Endothelial cell of umbilical vein (primary cell): ENCODE results near the gene USP19. TPM values are rescaled to one million over a fixed set of nuclear protein-coding genes. Genes with fewer than 3 reads are reported as not detected.

Experiments
- BruUV-seq: library from RNA; stranded (reverse); fragments of 400-500 nt; replicated peaks from 2 replicates; lab custom pipeline; 2021; lab: Mats Ljungman, UMichigan
- CTCF ChIA-PET: fragments of 300-600, 350-600 bp; sonication (Branson Sonifier 250); formaldehyde crosslinking; loops from one replicate; lab custom pipeline; 2021; ENCODE audit warnings: antibody characterized with exemption, inconsistent platforms; lab: Charles Lee
- POLR2A ChIA-PET: fragments of 300-600, 350-600 bp; sonication (Branson Sonifier 250); formaldehyde crosslinking; loops from one replicate; lab custom pipeline; 2021; ENCODE audit warnings: antibody characterized with exemption, inconsistent platforms; lab: Charles Lee
- DNase-seq: peaks from one replicate; pipeline ENCODE4 v3.0.0-alpha.2; 2011; ENCODE audit warnings: low read depth, low spot score
- FAIRE-seq: peaks from 2 replicates; lab custom pipeline; 2011; peaks lifted over from hg19 to GRCh38; lab: Jason Lieb, UNC
- H2AFZ ChIP-seq: 2 replicates; pipeline ENCODE4 v1.6.0; 2012; ENCODE audit warnings: low read depth, low read length, control low read depth, inconsistent platforms
- H3K27ac ChIP-seq: 2 replicates; pipeline ENCODE4 v1.5.1; 2011; ENCODE audit warnings: low read depth, mild to moderate bottlenecking, control low read depth, low read length, moderate library complexity; ENCODE audit not compliant: insufficient read depth
- H3K27me3 ChIP-seq, 2 experiments: 2 replicates each; pipeline versions ENCODE4 v1.6.0 to v1.6.1; 2011; ENCODE audit warnings: low read length in 2 of 2, mixed read lengths in 1 of 2; ENCODE audit not compliant: control insufficient read depth in 2 of 2, insufficient read depth in 2 of 2
- H3K36me3 ChIP-seq, 2 experiments: 2 replicates in 1 of 2; 3 replicates in 1 of 2; pipeline ENCODE4 v1.5.1; 2011; ENCODE audit warnings: low read length in 2 of 2, mild to moderate bottlenecking in 1 of 2, moderate library complexity in 1 of 2; ENCODE audit not compliant: control insufficient read depth in 2 of 2, insufficient read depth in 2 of 2; ENCODE audit errors: extremely low read depth in 1 of 2
- H3K4me1 ChIP-seq: 3 replicates; pipeline ENCODE4 v1.5.1; 2011; ENCODE audit warnings: mild to moderate bottlenecking, low read length; ENCODE audit not compliant: control insufficient read depth, insufficient read depth; ENCODE audit errors: extremely low read depth
- H3K4me2 ChIP-seq: 2 replicates; pipeline ENCODE4 v1.6.1; 2011; ENCODE audit warnings: low read length, control low read depth, mixed read lengths; ENCODE audit not compliant: insufficient read depth
- H3K4me3 ChIP-seq, 3 experiments: fragments of 200-600 bp in 1 of 3; sonication (generic), shearing (Covaris generic) in 1 of 3; replicated peaks in 1 of 3; 2 replicates each; pipeline ENCODE4 v1.5.1; 2011 to 2016; ENCODE audit warnings: control low read depth in 3 of 3, low read length in 3 of 3, mild to moderate bottlenecking in 2 of 3, inconsistent platforms in 1 of 3, low read depth in 1 of 3, moderate library complexity in 1 of 3; ENCODE audit not compliant: insufficient read depth in 1 of 3
- H3K79me2 ChIP-seq: 2 replicates; pipeline ENCODE4 v1.6.0; 2012; ENCODE audit warnings: low read length, inconsistent platforms; ENCODE audit not compliant: control insufficient read depth, insufficient read depth
- H3K9ac ChIP-seq: replicated peaks from 2 replicates; pipeline ENCODE3; 2011; ENCODE audit warnings: low read length, control low read depth; ENCODE audit not compliant: insufficient read depth; ENCODE audit errors: extremely low read depth
- H3K9me1 ChIP-seq: replicated peaks from 3 replicates; pipeline ENCODE4 v1.6.0; 2011; ENCODE audit warnings: mild to moderate bottlenecking, low read length; ENCODE audit not compliant: control insufficient read depth, insufficient read depth; ENCODE audit errors: extremely low read depth
- H3K9me3 ChIP-seq: replicated peaks from 2 replicates; pipeline ENCODE4 v1.5.1; 2012; ENCODE audit warnings: low read length, inconsistent platforms; ENCODE audit not compliant: control insufficient read depth, insufficient read depth
- H4K20me1 ChIP-seq: replicated peaks from 2 replicates; pipeline ENCODE3; 2011; ENCODE audit warnings: mild to moderate bottlenecking, low read length; ENCODE audit not compliant: control insufficient read depth, insufficient read depth; ENCODE audit errors: extremely low read depth
- FOS ChIP-seq: IDR thresholded peaks from 2 replicates; pipeline ENCODE4 v1.6.1; 2011; ENCODE audit warnings: mild to moderate bottlenecking, low read length, moderate library complexity, borderline replicate concordance; ENCODE audit not compliant: insufficient read depth
- GATA2 ChIP-seq: IDR thresholded peaks from 2 replicates; pipeline ENCODE4 v1.7.0; 2011; ENCODE audit warnings: low read depth, mild to moderate bottlenecking, moderate library complexity, mixed read lengths, low read length; ENCODE audit not compliant: insufficient read length, insufficient read depth
- JUN ChIP-seq: IDR thresholded peaks from 2 replicates; pipeline ENCODE4 v1.6.1; 2011; ENCODE audit warnings: borderline replicate concordance, low read depth; ENCODE audit not compliant: insufficient read length, insufficient read depth
- MYC ChIP-seq: IDR thresholded peaks from one replicate; pipeline ENCODE4 v1.6.1; 2011; ENCODE audit warnings: mild to moderate bottlenecking, low read depth, low read length
- POLR2A ChIP-seq: IDR thresholded peaks from 2 replicates; pipeline ENCODE4 v1.6.1; 2012; ENCODE audit warnings: low read depth, mild to moderate bottlenecking, control low read depth, low read length
- dilution Hi-C: fragments of 300-500 bp; cut with MboI; formaldehyde crosslinking; loops from one replicate; pipeline ENCODE4 v1.15.0; 2019; ENCODE audit warnings: low sequenced_read_pairs; ENCODE audit not compliant: extremely low pct_ligation_motif_present
- intact Hi-C: fragments of 100-400 bp; cut with micrococcal nuclease; formaldehyde crosslinking; loops from one replicate; pipeline ENCODE4 v1.10.0; 2022
- polyA plus RNA-seq, 4 experiments: library from polyadenylated mRNA; depleted of rRNA in 3 of 4; stranded (reverse) in 3 of 4; unstranded in 1 of 4; fragments of >200 nt; gene quantifications; 2 replicates each; pipeline versions ENCODE4 v1.2.1 to v1.2.3, GENCODE V29; 2011 to 2012; ENCODE audit warnings: missing spikeins in 1 of 4
- total RNA-seq: library from RNA; stranded (reverse); gene quantifications from 2 replicates; pipeline ENCODE4 v1.2.3, GENCODE V29; 2021
- TF ChIP-seq, protein P1 (sequence below): IDR thresholded peaks from 2 replicates; pipeline ENCODE4 v1.6.1; 2011; ENCODE audit not compliant: insufficient read depth, insufficient read length
- TF ChIP-seq, protein P2 (sequence below), 2 donors: IDR thresholded peaks; 1 replicate in 1 of 2; 2 replicates in 1 of 2; pipeline ENCODE4 v1.5.1; 2011; ENCODE audit warnings: low read length in 2 of 2, mild to moderate bottlenecking in 2 of 2, moderate library complexity in 2 of 2, control low read depth in 1 of 2, inconsistent platforms in 1 of 2, low read depth in 1 of 2; ENCODE audit not compliant: insufficient read depth in 1 of 2; ENCODE audit errors: extremely low read depth in 1 of 2

USP19 gene
- total and polyA plus RNA-seq, 2 donors (not counting 3 experiments of a cell fraction or from before 2014, with no cell fraction given), result 31.3 to 39.1 TPM

DNA sequence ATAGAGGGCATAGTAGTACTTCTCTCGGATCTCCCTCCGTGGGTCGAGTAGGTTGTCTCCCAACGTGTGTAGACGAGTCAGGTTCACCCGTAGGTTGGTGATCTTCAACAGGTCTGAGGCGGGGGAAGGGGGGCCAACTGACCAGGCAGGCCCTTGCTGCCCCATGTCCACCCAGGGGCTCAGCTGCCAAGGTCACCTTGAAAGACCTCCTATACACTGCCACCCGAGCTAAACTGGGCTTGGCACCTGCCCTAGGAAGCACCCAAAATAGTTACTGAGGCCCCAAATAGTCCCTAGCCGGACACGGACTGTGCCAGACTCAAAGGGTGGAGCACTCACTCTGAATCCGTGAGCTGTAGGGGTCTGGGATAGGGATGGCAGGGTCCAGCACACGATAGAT lies 10.4 kb upstream of the USP19 start:
- H3K9me3 ChIP-seq, result no peaks in the 10 kb centered on the region
- no peak overlapping the region for H3K4me3 ChIP-seq
- H3K27ac ChIP-seq, result no peak overlapping the region
- peaks cover 25% of the 10 kb centered on the region for H3K79me2 ChIP-seq
- H2AFZ ChIP-seq, result no peak overlapping the region
- H3K36me3 ChIP-seq, result peaks cover 0 to 41% of the 10 kb centered on the region in 2 experiments
- intact Hi-C loops, result no loop called here
- H4K20me1 ChIP-seq, result no peaks in the 10 kb centered on the region
- no peaks in the 10 kb centered on the region for H3K9me1 ChIP-seq
- TF ChIP-seq JUN (no peak), POLR2A (no peak)
- ChIA-PET CTCF (interaction anchor here (1.5 kb wide), 1 partner anchor 318 kb away, joined by 3 read pairs; no protein-coding TSS in a partner anchor), POLR2A (interaction anchor here (0.5 kb wide), 1 partner anchor 25 kb away, joined by 7 read pairs; no protein-coding TSS in a partner anchor)
- peaks cover 14% of the 10 kb centered on the region for H3K4me1 ChIP-seq
- DNase-seq (no peak), FAIRE-seq (no peak)
- dilution Hi-C loops, result no loop called here
- no TSS peak for BruUV-seq
- no peak overlapping the region for H3K4me2 ChIP-seq
- H3K27me3 ChIP-seq, result no peaks in the 10 kb centered on the region
- H3K9ac ChIP-seq, result no peak overlapping the region

DNA sequence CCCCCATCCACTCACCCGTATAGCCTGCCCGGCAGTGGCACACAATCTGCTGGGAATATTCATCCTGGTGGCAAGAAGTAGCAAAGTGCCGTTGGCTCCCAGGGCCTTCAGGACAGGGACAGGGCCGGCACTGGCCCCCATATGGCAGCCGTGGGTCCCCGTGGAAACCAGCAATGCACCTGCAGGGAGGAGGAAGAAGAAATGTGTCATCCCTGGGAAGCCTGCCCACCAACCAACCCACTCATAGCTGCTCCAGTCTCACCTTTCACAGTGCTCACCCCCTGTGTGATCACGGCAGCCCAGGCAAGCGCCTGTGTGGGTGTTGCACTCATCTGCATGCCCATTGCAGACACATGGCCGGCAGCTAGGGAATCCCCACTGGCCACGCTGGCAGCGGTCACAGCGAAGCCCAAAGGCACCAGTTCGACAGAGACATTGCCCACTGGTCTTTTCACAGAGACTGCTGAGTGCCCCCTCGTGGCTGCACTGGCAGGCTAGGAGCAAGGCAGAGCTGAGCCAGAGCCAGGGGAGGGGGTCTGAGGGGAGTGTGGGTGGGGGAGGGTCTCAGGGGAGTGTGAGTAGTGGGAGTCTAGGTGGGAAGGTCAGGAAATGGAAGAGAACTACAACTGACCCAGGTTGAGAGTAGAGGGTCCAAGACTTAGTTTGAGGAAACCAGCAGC lies 4.5 kb upstream of the USP19 start:
- dilution Hi-C loops, result no loop called here
- Histone ChIP-seq H3K4me1 (no peaks in the 10 kb centered on the region), H2AFZ (no peak overlapping the region), H3K4me2 (no peak overlapping the region), H4K20me1 (no peaks in the 10 kb centered on the region), H3K27ac (no peak overlapping the region), H3K9ac (no peak overlapping the region), H3K9me3 (no peaks in the 10 kb centered on the region), H3K27me3 (no peaks in the 10 kb centered on the region), H3K9me1 (no peaks in the 10 kb centered on the region), H3K36me3 (peaks cover 5 to 73% of the 10 kb centered on the region in 2 experiments), H3K79me2 (peaks cover 1% of the 10 kb centered on the region), H3K4me3 (no peak overlapping the region)
- no TSS peak for BruUV-seq
- no peak for DNase-seq
- no peak for FAIRE-seq
- TF ChIP-seq FOS (no peak), GATA2 (no peak), MYC (no peak), JUN (no peak)
- TF ChIP-seq, protein P1, sequence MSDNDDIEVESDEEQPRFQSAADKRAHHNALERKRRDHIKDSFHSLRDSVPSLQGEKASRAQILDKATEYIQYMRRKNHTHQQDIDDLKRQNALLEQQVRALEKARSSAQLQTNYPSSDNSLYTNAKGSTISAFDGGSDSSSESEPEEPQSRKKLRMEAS, result no peak
- TF ChIP-seq, protein P2, sequence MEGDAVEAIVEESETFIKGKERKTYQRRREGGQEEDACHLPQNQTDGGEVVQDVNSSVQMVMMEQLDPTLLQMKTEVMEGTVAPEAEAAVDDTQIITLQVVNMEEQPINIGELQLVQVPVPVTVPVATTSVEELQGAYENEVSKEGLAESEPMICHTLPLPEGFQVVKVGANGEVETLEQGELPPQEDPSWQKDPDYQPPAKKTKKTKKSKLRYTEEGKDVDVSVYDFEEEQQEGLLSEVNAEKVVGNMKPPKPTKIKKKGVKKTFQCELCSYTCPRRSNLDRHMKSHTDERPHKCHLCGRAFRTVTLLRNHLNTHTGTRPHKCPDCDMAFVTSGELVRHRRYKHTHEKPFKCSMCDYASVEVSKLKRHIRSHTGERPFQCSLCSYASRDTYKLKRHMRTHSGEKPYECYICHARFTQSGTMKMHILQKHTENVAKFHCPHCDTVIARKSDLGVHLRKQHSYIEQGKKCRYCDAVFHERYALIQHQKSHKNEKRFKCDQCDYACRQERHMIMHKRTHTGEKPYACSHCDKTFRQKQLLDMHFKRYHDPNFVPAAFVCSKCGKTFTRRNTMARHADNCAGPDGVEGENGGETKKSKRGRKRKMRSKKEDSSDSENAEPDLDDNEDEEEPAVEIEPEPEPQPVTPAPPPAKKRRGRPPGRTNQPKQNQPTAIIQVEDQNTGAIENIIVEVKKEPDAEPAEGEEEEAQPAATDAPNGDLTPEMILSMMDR (IDR thresholded peaks at IDR 0.05; ENCODE audit: extremely low read depth in 1 of 2, insufficient read depth in 1 of 2, low read depth in 1 of 2, low read length in 2 of 2), result no peak
- ChIA-PET POLR2A (no interaction called here), CTCF (no interaction called here)
- intact Hi-C loops, result no loop called here
